Measurements from ENCODE around the gene ZBTB43. TPM values are rescaled to one million over a fixed set of nuclear protein-coding genes. Genes with fewer than 3 reads are reported as not detected.

The ZBTB43 gene
- total RNA-seq, 1 donor from 2014 or later = 16.6 TPM

GRCh38 chr9:126857261-126857960 lies 52.6 kb downstream of the ZBTB43 start:
- no peak for DNase-seq (ENCODE audit: low read depth)

GRCh38 chr9:126859111-126859510 lies 54.3 kb downstream of the ZBTB43 start:
- no peak for DNase-seq (ENCODE audit: low read depth)

DNA sequence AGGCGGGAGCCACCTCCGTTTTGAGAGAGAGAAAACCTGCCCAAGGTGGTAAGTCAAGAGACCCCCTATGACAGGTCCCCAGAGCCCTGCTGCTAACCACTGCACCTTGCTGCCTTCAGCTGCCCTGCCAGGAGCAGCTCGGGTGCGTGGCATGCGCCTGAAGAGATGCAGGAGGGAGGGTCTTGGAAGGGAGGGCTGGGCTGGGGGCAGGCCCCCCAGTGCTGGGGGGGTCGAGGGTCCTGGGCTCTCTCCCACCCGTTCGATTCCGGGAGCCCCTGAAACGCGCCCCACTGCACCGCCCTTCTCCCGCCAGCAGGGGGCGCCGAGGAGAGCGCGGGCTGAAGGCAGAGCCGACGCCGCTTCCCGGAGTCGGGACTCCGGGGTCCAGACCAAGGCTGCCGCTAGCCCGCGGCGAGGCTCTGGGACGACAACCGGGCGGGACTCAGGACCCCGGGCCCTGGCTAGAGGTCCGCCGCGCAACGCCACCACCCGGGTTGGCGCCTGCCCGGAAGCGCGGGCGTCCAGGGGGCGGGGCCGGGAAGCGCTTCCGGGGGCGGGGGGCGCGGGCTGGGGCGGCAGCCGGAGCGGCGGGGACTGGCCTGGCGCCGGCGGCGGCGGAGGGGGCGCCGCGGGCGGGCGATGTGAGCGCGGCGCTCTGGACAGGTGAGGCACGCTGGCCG lies 55.4 kb downstream of the ZBTB43 start, which contains the start of gene ZBTB34:
Gene ZBTB34 (plus strand): TSS at position 563 of the 680 bp plus-strand sequence. CDS start 18,761 bp downstream, outside the sequence.
- DNase-seq (ENCODE audit: low read depth) = no peak

GRCh38 chr9:126860757-126861466 lies 56.1 kb downstream of the ZBTB43 start:
- no peak for DNase-seq (ENCODE audit: low read depth)

- DNase-seq (ENCODE audit: low read depth) = no peak
Observed at GRCh38 chr9:126861707-126862103, 56.9 kb downstream of the ZBTB43 start.

DNA sequence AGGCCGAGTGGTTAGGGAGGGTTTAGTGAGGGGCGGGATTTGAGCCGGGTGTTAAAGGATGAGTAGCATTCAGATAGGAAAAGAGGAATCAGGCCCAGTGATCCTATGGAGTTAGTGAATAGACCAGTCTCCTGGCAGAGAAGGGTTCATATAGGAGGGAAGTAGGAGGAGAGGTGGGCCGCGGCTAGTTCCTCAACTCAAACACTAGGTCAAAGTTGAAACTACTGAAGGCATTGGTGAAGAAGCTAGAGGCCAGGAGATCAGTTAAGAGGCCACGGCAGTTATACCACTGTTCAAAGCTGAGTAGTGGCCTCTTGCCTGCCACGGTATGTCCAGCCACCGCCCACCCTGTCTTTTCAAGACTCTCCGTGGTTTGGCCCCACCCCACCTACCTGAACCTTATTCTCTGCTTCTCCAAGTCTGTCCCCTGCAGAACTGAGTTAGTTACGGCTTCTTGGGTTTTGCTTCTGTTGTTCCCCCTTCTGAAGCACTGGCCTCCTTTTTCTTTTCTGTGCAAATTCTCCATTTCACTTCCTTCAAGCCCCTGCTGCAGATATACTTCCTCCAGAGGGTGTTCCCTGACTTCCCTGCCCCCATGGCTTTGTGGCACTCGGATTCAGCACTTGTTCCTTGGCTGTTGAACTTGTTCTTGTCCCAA lies 57.4 kb downstream of the ZBTB43 start:
- no peak for DNase-seq (ENCODE audit: low read depth)

GRCh38 chr9:126864771-126865170 lies 59.9 kb downstream of the ZBTB43 start:
- no peak for DNase-seq (ENCODE audit: low read depth)

DNA sequence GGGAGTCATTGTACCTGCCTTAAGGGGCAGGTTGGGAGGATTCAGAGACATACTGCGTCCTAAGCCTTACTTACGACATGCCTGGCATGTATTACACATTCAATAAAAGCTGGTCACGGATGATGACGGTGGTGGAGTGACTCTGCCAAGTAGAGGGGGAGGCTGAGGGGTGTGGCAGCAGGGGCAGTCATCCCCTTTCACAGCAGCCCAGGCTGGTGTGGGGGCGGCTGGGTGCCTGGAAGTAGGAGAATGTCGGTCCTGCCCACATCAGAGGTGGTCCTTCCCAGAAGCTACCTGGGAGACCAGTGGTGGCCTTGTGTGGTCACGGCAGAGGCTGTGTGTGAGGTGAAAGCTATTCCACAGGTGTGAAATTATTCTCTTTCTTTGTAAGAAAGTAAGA lies 64.5 kb downstream of the ZBTB43 start:
- DNase-seq (ENCODE audit: low read depth) = no peak

DNA sequence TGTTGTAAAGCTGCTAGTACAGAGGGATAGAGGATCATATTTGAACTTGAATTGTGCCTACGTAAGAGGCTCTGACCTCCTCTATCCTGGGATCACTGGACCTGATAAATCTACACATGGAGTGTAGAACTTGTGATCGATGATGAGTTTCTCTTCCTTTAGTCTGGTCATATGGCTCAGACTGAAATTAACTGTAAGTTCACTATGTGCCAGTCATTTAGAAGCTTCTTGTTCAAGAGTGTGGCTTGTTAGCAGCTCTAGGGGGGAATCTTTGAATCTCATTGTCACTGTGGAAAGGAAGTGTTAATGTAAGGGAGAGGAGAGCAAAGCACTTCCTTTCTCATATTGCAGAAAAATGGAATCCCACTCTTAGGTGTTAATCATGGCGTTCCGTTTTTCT lies 67.7 kb downstream of the ZBTB43 start:
- no peak for DNase-seq (ENCODE audit: low read depth)

GRCh38 chr9:126874546-126875314 lies 69.9 kb downstream of the ZBTB43 start:
- no peak for DNase-seq (ENCODE audit: low read depth)

- DNase-seq (ENCODE audit: low read depth) = no peak
Observed at GRCh38 chr9:126875756-126876510, 71.1 kb downstream of the ZBTB43 start.

DNA sequence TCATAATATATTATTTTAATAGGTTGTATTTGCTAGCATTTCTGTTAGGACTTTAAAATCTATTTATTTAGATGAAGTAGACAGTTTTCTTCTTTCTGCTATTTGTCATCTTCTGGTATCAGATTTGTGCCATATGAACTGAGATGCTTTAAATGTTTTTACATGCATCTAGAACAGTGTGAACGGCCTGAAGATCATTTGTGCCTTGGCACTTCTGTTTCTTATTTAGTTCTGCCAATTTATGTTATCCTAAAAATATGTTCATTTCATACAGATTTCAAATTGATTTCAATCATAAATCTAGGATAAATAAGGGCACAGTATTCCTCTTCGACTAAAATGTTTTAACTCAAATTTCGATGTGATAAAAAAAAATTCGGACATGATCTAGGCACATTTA lies 71.7 kb downstream of the ZBTB43 start:
- DNase-seq (ENCODE audit: low read depth) = no peak

DNA sequence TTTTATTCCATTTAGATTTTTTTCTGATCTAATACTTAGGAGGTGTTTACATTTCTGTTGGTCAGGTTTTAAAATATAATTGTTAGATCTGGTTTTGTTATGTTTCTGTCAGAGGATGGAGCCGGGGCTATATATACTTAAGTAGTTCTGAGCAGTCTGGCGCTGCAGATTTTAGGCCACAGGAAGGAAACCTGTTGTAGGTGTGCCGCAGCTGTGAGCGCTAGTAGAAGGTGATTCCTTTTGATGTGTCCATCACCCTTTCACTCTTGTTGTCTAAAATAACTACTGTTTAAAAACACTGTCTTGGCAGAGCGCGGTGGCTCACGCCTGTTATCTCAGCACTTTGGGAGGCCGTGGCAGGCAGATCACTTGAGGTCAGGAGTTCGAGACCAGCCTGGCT lies 72.6 kb downstream of the ZBTB43 start:
- no peak for DNase-seq (ENCODE audit: low read depth)

DNA sequence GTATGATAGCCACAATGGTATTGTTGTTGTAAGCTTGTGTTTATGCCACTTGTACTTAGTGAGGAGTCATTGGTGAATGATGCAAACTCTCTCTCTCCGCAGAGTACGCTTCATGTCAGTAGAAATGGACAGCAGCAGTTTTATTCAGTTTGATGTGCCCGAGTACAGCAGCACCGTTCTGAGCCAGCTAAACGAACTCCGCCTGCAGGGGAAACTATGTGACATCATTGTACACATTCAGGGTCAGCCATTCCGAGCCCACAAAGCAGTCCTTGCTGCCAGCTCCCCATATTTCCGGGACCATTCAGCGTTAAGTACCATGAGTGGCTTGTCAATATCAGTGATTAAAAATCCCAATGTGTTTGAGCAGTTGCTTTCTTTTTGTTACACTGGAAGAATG lies 74.4 kb downstream of the ZBTB43 start:
- DNase-seq (ENCODE audit: low read depth) = no peak

DNA sequence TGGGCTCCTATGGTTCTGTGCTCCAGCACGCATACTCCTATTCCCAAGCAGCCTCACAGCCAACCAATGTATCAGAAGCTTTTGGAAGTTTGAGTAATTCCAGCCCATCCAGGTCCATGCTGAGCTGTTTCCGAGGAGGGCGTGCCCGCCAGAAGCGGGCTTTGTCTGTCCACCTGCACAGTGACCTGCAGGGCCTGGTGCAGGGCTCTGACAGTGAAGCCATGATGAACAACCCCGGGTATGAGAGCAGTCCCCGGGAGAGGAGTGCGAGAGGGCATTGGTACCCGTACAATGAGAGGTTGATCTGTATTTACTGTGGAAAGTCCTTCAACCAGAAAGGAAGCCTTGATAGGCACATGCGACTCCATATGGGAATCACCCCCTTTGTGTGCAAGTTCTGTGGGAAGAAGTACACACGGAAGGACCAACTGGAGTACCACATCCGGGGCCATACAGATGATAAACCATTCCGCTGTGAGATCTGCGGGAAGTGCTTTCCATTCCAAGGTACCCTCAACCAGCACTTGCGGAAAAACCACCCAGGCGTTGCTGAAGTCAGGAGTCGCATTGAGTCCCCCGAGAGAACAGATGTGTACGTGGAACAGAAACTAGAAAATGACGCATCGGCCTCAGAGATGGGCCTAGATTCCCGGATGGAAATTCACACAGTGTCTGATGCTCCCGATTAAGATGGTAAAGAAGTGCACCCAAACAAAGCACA lies 75.5 kb downstream of the ZBTB43 start:
- DNase-seq (ENCODE audit: low read depth) = no peak

- DNase-seq (ENCODE audit: low read depth) = no peak
Observed at GRCh38 chr9:126880947-126881332, 76.1 kb downstream of the ZBTB43 start.

- no peak for DNase-seq (ENCODE audit: low read depth)
Observed at GRCh38 chr9:126882746-126883145, 77.9 kb downstream of the ZBTB43 start.

DNA sequence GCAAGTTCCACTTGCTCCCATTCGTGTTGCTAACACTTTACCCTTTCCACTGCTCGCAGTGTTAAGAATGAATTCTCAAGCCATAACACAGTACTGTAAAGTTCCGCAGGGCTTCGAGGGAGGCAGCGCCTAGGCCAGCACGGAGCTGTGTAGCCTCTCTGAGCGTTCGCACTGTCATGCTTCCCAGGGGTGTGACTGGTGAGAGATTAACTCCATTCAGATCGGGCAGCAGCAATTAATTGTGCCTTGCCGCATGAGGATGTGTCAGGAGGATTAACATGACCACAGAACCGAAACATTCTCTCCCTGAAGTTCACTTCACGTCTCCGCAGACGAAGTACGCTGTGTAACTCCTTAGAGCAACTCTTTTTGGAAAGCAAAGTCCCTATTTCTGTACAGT lies 78.8 kb downstream of the ZBTB43 start:
- peak; percentile 83 for DNase-seq (ENCODE audit: low read depth)

GRCh38 chr9:126885131-126885641 lies 80.3 kb downstream of the ZBTB43 start:
- DNase-seq (ENCODE audit: low read depth) = peak; percentile 61
